ENCODE data around the gene ADNP2. TPM values are rescaled to one million over a fixed set of nuclear protein-coding genes. Genes with fewer than 3 reads are reported as not detected.

The ADNP2 gene
- total and polyA plus RNA-seq, 2 donors (not counting 3 experiments of a cell fraction or from before 2014, with no cell fraction given): 10.2 to 20.6 TPM

DNA sequence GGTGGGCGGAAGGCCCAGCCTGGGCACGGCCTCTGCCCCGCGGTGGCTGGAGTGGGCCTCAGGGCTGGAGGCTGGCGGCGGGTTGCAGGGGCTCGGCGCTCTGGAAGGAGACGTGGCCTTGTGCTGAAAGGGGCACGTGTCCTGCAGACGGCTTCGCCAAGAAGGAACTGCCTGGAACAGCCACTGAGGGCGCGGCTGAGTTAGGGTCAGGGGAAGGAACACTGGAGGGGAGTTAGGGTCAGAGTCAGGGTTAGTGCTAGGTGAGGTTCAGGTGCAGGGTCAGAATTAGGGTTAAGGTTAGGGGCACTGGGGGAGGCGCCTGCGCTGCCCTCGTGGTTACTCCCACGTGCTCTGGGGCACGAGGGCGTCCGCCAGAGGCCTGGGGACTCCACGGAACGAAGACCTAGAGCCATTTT is 933 bp upstream of the ADNP2 start:
- no peak for FAIRE-seq
- no peaks in the 10 kb centered on the region for H3K36me3 ChIP-seq (ENCODE audit: control insufficient read depth in 2 of 2, extremely low read depth in 1 of 2, insufficient read depth in 2 of 2, low read length in 2 of 2)
- dilution Hi-C loops (cut with MboI; ENCODE audit: extremely low pct_ligation_motif_present, low sequenced_read_pairs) (no loop called here), intact Hi-C loops (cut with micrococcal nuclease) (loop anchor here (2.0 kb wide), 1 partner anchor 429 kb away; the partner anchor contains the start of gene CTDP1)
- ChIA-PET POLR2A (interaction anchor here (0.6 to 1.1 kb wide), 2 partner anchors 73 to 144 kb away, joined by 5 to 9 read pairs; partner anchors contain the start of genes HSBP1L1 and RBFA), CTCF (interaction anchor here (2.1 kb wide), 1 partner anchor 51 kb away, joined by 10 read pairs; no protein-coding TSS in a partner anchor)
- no peaks in the 10 kb centered on the region for H3K9me1 ChIP-seq (replicated peaks; ENCODE audit: control insufficient read depth, extremely low read depth, insufficient read depth, low read length)
- no peak overlapping the region for H3K27ac ChIP-seq (ENCODE audit: insufficient read depth, low read depth, low read length)
- no peak for DNase-seq (ENCODE audit: low read depth, low spot score)
- peaks cover 8% of the 10 kb centered on the region for H3K4me1 ChIP-seq (ENCODE audit: control insufficient read depth, extremely low read depth, insufficient read depth, low read length)
- no peaks in the 10 kb centered on the region for H3K9me3 ChIP-seq (replicated peaks; ENCODE audit: control insufficient read depth, insufficient read depth, low read length)
- H3K4me3 ChIP-seq (replicated peaks in 1 of 3; ENCODE audit: insufficient read depth in 1 of 3, low read depth in 1 of 3, low read length in 3 of 3): no peak overlapping the region
- TF ChIP-seq, protein P1, sequence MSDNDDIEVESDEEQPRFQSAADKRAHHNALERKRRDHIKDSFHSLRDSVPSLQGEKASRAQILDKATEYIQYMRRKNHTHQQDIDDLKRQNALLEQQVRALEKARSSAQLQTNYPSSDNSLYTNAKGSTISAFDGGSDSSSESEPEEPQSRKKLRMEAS (IDR thresholded peaks at IDR 0.05; ENCODE audit: insufficient read depth, insufficient read length): no peak
- TF ChIP-seq FOS (IDR thresholded peaks at IDR 0.05; ENCODE audit: borderline replicate concordance, insufficient read depth, low read length) (no peak), JUN (IDR thresholded peaks at IDR 0.05; ENCODE audit: borderline replicate concordance, insufficient read depth, insufficient read length, low read depth) (no peak), GATA2 (IDR thresholded peaks at IDR 0.05; ENCODE audit: insufficient read depth, insufficient read length, low read depth, low read length) (no peak), EZH2 (IDR thresholded peaks at IDR 0.05; ENCODE audit: borderline replicate concordance, low read depth, low read length, severe bottlenecking) (no peak), POLR2AphosphoS5 (IDR thresholded peaks at IDR 0.05; ENCODE audit: insufficient read depth, low read depth, low read length) (no peak), POLR2A (IDR thresholded peaks at IDR 0.05; ENCODE audit: low read depth, low read length) (no peak), MYC (IDR thresholded peaks at IDR 0.05; ENCODE audit: low read depth, low read length) (no peak)
- TF ChIP-seq, protein P2, sequence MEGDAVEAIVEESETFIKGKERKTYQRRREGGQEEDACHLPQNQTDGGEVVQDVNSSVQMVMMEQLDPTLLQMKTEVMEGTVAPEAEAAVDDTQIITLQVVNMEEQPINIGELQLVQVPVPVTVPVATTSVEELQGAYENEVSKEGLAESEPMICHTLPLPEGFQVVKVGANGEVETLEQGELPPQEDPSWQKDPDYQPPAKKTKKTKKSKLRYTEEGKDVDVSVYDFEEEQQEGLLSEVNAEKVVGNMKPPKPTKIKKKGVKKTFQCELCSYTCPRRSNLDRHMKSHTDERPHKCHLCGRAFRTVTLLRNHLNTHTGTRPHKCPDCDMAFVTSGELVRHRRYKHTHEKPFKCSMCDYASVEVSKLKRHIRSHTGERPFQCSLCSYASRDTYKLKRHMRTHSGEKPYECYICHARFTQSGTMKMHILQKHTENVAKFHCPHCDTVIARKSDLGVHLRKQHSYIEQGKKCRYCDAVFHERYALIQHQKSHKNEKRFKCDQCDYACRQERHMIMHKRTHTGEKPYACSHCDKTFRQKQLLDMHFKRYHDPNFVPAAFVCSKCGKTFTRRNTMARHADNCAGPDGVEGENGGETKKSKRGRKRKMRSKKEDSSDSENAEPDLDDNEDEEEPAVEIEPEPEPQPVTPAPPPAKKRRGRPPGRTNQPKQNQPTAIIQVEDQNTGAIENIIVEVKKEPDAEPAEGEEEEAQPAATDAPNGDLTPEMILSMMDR (IDR thresholded peaks at IDR 0.05; ENCODE audit: extremely low read depth in 1 of 2, insufficient read depth in 1 of 2, low read depth in 1 of 2, low read length in 2 of 2): no peak
- peaks cover 35% of the 10 kb centered on the region for H3K79me2 ChIP-seq (ENCODE audit: control insufficient read depth, insufficient read depth, low read length)
- no peak overlapping the region for H3K9ac ChIP-seq (replicated peaks; ENCODE audit: extremely low read depth, insufficient read depth, low read length)
- H3K27me3 ChIP-seq (ENCODE audit: control insufficient read depth in 2 of 2, insufficient read depth in 2 of 2, low read length in 2 of 2): peaks cover 0 to 8% of the 10 kb centered on the region in 2 experiments
- no TSS peak for BruUV-seq (replicated peaks)
- H4K20me1 ChIP-seq (replicated peaks; ENCODE audit: control insufficient read depth, extremely low read depth, insufficient read depth, low read length): no peaks in the 10 kb centered on the region
- no peak overlapping the region for H2AFZ ChIP-seq (ENCODE audit: low read depth, low read length)
- H3K4me2 ChIP-seq (ENCODE audit: insufficient read depth, low read length): no peak overlapping the region
